NCI-H774 (cell line): ENCODE data around the gene ABCF3.
A peak's percentile ranks its signal among the peaks of the same experiment; 100 is the strongest.

Experiments
- DNase-seq: peaks from one replicate; lab custom pipeline; 2025; lab: John Stamatoyannopoulos, UW

The ABCF3 gene

DNA sequence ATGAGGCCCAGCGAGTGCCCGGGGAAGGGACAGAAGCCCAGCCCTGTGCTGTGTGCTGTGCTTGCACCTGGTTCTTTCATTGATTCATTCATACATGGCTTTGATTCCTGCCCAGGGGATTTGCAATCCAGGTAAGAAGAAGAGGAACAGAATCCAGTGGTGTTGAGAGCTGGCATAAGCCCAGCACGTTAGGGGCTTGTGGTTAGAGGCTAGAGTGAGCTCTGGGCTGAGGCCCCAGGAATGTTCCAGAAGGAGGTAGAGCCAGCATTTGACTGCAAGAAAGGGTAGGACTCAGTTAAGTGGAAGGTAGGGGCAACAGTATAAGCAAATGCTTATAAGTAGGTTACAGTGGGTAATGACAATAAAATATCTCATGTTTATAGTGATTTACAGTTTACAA lies 45.7 kb downstream of the ABCF3 start:
- DNase-seq = no peak

DNA sequence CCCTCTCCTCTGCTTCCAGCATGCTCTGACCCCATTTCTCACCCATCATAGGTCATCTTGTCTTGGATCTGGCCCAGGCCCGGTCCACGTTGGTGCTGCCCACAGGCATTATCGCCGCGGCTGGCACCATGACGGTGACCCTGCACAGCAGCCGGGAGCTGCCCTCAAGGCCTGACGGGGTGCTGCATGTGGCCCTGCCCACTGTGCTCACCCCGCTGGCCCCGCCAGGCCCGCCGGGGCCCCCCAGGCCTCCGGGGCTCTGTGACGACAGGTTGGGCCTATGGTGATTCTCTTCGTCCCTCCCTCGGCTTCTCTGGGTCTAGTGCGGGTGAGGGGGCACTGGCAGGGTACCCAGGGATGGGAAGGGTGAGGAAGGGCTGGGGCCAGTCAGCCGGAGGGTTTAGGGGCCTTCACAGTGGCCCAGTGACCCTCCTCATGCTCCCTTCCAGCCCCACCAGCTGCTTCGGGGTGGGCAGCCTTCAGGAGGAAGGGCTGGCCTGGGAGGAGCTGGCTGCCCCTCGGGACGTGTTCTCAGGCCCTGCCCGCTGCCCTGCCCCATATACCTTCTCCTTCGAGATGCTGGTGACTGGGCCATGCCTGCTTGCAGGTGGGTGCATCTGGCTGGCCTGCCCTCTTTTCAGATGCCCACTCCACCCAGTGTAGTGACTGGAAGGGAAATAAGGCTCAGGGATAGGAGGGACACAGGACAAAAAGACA lies 47.3 kb downstream of the ABCF3 start:
- DNase-seq = no peak

DNA sequence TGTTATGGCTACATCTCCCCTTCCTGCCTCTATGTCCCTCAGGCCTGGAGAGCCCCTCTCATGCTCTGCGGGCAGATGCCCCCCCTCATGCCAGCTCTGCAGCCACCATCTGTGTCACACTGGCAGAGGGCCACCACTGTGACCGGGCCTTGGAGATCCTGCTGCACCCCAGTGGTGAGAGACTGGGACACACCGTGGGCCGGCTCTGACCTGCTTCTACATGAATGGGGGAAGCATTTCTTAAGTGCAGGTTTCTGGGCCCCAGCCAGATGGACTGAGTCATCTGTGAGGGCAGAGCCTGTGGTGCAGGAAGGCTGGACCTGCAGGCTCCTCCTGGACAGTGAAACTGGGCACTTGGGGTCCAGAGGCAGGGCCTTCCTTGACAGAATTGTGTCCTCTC lies 48.2 kb downstream of the ABCF3 start:
- no peak for DNase-seq

DNA sequence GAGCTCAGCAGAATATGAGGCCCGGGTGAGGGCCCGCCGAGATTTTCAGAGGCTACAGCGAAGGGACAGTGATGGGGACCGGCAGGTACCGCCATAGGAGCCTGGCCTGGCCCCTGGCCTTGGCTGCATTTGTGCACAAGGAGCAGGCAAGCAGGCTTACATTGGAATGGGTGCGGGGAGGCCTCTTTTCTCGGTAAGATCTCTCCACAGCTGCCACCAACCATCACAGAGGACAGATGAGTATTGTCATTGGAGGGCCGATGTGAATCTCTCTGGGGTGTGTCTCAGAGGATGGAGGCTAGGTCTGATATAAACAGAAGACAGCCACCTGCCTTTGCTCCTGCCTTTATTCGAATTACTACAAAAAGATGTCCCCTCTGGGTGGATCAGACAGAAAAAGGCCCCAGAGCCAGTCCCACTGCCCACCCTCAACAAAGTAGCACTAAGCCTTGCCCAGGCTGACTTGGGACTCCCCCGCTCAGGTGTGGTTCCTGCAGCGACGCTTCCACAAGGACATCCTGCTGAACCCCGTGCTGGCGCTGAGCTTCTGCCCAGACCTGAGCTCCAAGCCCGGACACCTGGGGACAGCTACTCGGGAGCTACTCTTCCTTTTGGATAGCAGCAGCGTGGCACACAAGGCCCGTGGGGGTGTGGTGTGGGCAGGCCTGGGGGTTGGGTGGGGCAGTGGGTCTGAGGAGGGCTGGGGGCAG lies 48.8 kb downstream of the ABCF3 start:
- no peak for DNase-seq

DNA sequence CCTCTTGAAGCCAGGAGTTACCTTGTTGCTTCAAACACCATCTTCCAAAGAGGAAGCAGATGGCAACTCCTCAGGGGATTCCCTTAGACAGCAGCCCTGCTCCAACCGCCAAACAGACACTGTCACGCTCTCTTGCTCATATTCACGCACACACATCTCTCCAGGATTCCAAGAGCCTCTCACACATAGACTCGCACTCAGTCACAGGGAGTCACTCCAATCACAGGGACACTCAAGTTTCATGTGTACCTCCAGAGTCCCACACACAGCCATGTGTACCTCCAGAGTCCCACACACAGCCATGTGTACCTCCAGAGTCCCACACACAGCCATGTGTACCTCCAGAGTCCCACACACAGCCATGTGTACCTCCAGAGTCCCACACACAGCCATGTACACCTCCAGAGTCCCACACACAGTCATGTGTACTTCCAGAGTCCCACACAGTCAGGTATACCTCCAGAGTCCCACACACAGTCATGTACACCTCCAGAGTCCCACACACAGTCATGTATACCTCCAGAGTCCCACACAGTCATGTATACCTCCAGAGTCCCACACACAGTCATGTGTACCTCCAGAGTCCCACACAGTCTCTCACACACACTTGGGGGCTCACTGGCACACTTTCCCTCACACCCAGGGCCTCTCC lies 49.5 kb downstream of the ABCF3 start:
- DNase-seq = no peak

DNA sequence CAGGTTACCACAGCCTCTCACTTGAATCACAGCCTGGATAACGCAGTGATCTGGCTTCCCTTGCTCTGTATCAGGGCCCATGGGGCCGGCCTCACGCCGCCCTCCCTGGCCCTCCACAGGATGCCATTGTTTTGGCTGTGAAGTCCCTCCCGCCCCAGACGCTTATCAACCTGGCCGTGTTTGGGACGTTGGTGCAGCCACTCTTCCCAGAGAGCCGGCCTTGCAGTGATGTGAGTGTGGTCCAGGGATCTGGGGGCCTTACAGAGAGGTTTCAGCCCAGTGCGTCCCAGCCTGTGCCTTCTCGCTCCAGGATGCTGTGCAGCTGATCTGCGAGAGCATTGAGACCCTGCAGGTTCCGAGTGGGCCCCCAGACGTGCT lies 50.0 kb downstream of the ABCF3 start:
- DNase-seq = no peak

- no peak for DNase-seq
These were observed 50.6 kb downstream of the ABCF3 start for GRCh38 chr3:184236636-184237035.

DNA sequence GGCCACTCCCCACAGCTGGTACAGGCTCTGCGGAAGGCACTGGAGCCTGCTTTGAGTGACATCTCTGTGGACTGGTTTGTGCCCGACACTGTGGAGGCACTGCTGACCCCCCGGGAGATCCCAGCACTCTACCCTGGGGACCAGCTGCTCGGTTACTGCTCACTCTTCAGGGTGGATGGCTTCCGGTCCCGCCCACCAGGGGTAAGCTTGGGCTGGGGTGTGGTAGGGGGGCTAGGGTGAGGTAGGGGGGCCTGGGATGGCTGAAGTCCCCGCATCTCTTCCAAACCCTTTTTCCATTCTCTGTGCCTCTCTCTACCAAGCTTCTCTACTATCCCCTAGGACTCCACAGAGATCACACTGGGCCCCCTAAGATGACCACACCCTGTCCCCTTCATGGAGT lies 51.2 kb downstream of the ABCF3 start:
- no peak for DNase-seq

- no peak for DNase-seq
These were observed 51.8 kb downstream of the ABCF3 start for GRCh38 chr3:184237807-184238206.

GRCh38 chr3:184238246-184238818 lies 52.3 kb downstream of the ABCF3 start:
- no peak for DNase-seq

DNA sequence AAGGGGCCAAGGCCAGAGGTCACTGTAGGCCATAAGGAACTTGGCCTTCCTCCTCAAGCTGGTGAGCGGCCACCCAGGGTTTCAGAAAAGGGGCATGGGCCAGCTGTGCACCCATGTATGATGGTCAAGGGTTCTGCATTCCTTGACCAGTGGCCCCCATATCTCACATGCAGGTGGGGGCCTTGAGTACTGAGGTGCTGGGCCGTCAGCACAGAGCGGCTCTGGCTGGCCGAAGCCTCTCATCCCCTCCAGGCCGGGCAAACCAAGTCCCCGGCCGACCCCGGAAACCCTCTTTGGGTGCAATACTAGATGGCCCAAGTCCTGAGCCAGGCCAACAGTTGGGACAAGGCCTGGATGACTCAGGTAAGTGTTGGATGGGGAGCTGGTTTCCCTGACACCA lies 53.2 kb downstream of the ABCF3 start:
- DNase-seq = no peak

DNA sequence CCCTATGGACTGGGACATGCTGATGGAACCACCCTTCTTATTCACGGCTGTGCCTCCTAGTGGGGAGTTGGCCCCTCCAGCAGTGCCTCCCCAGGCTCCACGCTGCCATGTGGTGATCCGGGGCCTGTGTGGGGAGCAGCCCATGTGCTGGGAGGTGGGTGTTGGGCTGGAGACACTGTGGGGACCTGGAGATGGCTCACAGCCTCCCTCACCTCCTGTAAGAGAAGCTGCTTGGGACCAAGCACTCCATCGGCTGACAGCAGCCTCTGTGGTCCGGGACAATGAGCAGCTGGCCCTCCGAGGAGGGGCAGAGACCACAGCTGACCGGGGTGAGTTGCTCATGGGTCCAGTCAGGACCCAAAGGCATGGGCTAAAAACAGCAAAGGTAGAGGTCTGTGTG lies 53.7 kb downstream of the ABCF3 start:
- DNase-seq = no peak

- DNase-seq = no peak
These were observed 54.6 kb downstream of the ABCF3 start for GRCh38 chr3:184240384-184241140.

GRCh38 chr3:184241141-184241446 lies 55.1 kb downstream of the ABCF3 start:
- no peak for DNase-seq

DNA sequence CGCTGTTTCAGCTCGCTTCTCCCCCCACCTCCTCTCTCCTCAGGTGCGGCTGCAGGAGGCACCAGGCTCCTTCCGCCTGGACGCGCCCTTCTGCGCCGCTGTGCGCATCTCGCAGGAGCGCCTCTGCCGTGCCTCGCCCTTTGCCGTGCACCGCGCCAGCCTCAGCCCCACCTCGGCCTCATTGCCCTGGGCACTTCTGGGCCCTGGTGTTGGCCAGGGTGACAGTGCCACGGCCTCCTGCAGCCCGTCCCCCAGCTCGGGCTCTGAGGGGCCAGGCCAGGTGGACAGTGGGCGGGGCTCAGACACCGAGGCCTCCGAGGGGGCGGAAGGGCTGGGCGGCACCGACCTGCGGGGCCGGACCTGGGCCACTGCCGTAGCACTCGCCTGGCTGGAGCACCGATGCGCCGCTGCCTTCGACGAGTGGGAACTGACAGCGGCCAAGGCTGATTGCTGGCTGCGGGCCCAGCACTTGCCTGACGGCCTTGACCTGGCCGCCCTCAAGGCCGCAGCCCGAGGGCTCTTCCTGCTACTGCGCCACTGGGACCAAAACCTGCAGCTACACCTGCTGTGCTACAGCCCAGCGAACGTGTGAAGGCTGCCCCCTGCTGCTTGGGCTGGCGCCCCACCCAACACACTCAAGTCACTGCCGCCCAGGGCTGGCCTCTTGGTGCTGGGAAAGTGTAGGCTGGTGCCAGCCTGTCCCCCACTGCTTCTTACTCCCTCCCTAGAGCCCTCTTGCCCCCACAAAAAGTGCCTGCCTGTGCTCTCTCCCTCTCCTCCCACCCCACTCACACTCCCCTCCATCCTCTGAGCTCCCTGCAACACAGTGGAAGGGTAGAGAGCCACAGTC lies 55.7 kb downstream of the ABCF3 start:
- peak; percentile 56 for DNase-seq

DNA sequence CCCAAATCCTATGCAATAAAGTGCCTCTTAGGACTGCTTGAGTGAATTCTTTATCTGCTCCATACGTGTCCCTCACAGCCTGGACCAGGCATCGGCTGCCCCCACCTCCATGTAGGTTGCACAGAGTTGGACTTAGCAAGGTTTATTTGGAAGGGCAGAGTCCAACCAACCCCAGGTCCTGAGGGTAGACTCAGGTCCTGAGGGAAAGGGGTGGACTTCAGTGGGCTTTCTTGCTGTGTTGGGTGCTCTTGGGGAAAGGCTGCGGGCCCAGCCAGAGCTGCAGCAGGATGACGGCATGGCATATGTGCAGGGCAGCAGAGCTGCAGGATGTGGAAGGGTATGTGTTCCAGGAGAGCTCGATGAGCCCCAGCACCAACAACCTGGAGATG lies 56.3 kb downstream of the ABCF3 start:
- no peak for DNase-seq
